HEK293T (cell line): Measurements from ENCODE around the gene CALR3.

ENCODE experiments used
- CTCF ChIA-PET: fragments of 350-600 bp; formaldehyde crosslinking; extraction: SDS; loops from one replicate; lab custom pipeline; 2021; ENCODE audit warnings: antibody characterized with exemption, inconsistent platforms; lab: Yijun Ruan, JAX
- POLR2A ChIA-PET: fragments of 350-600 bp; formaldehyde crosslinking; extraction: SDS; loops from one replicate; lab custom pipeline; 2020; ENCODE audit warnings: antibody characterized with exemption, inconsistent platforms; lab: Yijun Ruan, JAX
- DNase-seq: peaks from one replicate; pipeline ENCODE4 v3.0.0; 2012; ENCODE audit warnings: mixed read lengths; ENCODE audit errors: extremely low spot score
- ARNT ChIP-seq: fragments of 450-650 bp; IDR thresholded peaks from 2 replicates; pipeline ENCODE4 v1.6.1; 2017; ENCODE audit warnings: mild to moderate bottlenecking
- BHLHE40 ChIP-seq: fragments of 450-650 bp; IDR thresholded peaks from 2 replicates; pipeline ENCODE4 v1.6.1; 2016; ENCODE audit warnings: mild to moderate bottlenecking, moderate library complexity, borderline replicate concordance
- CTBP1 ChIP-seq: fragments of 450-650 bp; IDR thresholded peaks from 2 replicates; pipeline ENCODE4 v1.6.1; 2016; ENCODE audit warnings: borderline replicate concordance
- ELF4 ChIP-seq: fragments of 450-650 bp; IDR thresholded peaks from 2 replicates; pipeline ENCODE4 v1.6.1; 2017; ENCODE audit warnings: antibody characterized with exemption
- FOXA1 ChIP-seq: fragments of 450-650 bp; IDR thresholded peaks from 2 replicates; pipeline ENCODE4 v1.6.1; 2016; ENCODE audit warnings: mild to moderate bottlenecking
- FOXK2 ChIP-seq: fragments of 450-650 bp; IDR thresholded peaks from 2 replicates; pipeline ENCODE4 v1.6.1; 2016; ENCODE audit warnings: mild to moderate bottlenecking
- FOXM1 ChIP-seq: fragments of 450-650 bp; IDR thresholded peaks from 2 replicates; pipeline ENCODE4 v1.6.1; 2017; ENCODE audit warnings: mild to moderate bottlenecking, borderline replicate concordance
- HDGF ChIP-seq: fragments of 450-650 bp; IDR thresholded peaks from 2 replicates; pipeline ENCODE4 v1.6.1; 2017; ENCODE audit warnings: antibody characterized with exemption, borderline replicate concordance
- L3MBTL2 ChIP-seq: fragments of 450-650 bp; conservative IDR thresholded peaks from 2 replicates; pipeline ENCODE4 v1.6.1; 2016; ENCODE audit warnings: mild to moderate bottlenecking
- LEF1 ChIP-seq: fragments of 450-650 bp; IDR thresholded peaks from 2 replicates; pipeline ENCODE4 v1.6.1; 2017; ENCODE audit warnings: mild to moderate bottlenecking, borderline replicate concordance
- NFRKB ChIP-seq: fragments of 450-650 bp; IDR thresholded peaks from 2 replicates; pipeline ENCODE4 v1.6.1; 2016; ENCODE audit warnings: mild to moderate bottlenecking, moderate library complexity
- SP1 ChIP-seq: fragments of 450-650 bp; IDR thresholded peaks from 2 replicates; pipeline ENCODE4 v1.6.1; 2017
- SUZ12 ChIP-seq: fragments of 450-650 bp; IDR thresholded peaks from 2 replicates; pipeline ENCODE4 v1.6.1; 2016; ENCODE audit warnings: mild to moderate bottlenecking
- TARDBP ChIP-seq: fragments of 450-650 bp; IDR thresholded peaks from 2 replicates; pipeline ENCODE4 v1.6.1; 2016
- ZNF384 ChIP-seq: fragments of 450-650 bp; IDR thresholded peaks from 2 replicates; pipeline ENCODE4 v1.6.1; 2016
- TF ChIP-seq, protein P1 (sequence below): fragments of 450-650 bp; IDR thresholded peaks from 2 replicates; pipeline ENCODE4 v1.6.1; 2016

CALR3 gene

DNA sequence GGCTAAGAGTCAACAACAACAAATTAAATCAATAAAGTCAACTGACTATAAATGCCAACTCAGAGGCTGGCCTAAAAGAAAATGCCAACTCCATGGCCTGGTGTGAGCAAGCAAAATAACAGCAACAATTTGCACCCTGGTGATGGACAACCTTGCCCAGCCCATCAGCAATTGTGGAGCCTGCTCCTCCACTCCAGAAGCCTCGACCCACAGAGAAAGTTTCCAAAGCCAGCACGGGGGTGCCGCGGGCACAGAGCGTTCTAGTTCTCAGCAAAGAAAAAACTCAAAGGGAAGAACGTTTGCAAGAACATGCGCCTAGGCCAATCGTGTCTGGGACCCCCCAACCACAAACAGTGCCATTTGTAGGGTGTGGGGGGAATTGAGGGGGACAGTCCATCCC is 35.5 kb downstream of the CALR3 start:
- POLR2A ChIA-PET, result no interaction called here
- CTCF ChIA-PET, result no interaction called here
- no peak for DNase-seq
- no peak for TF ChIP-seq SUZ12

DNA sequence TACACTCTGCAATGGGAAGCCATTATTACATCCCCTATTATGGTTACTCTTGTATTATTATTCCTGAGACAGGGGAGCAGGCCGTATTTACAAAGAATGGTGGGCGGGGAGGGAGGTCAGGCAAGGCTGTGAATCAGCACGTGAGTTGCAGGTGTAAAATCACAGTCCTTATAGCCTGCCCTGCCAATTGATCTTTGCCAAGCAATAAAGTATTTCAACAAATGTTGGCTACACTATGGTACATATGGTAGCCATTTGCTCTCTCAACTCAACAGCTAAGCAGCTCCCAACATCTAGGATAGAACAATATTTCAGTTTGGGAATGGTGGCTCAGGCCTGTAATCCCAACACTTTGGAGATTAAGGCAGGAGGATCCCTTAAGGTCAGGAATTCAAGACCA is 36.3 kb downstream of the CALR3 start:
- POLR2A ChIA-PET, result no interaction called here
- DNase-seq, result no peak
- CTCF ChIA-PET, result no interaction called here
- TF ChIP-seq ZNF384 (no peak), FOXA1 (no peak), BHLHE40 (no peak), SP1 (no peak), HDGF (no peak), SUZ12 (no peak), TARDBP (no peak), ARNT (no peak), CTBP1 (no peak), L3MBTL2 (no peak), NFRKB (no peak)
- TF ChIP-seq, protein P1, sequence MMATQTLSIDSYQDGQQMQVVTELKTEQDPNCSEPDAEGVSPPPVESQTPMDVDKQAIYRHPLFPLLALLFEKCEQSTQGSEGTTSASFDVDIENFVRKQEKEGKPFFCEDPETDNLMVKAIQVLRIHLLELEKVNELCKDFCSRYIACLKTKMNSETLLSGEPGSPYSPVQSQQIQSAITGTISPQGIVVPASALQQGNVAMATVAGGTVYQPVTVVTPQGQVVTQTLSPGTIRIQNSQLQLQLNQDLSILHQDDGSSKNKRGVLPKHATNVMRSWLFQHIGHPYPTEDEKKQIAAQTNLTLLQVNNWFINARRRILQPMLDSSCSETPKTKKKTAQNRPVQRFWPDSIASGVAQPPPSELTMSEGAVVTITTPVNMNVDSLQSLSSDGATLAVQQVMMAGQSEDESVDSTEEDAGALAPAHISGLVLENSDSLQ, result no peak

DNA sequence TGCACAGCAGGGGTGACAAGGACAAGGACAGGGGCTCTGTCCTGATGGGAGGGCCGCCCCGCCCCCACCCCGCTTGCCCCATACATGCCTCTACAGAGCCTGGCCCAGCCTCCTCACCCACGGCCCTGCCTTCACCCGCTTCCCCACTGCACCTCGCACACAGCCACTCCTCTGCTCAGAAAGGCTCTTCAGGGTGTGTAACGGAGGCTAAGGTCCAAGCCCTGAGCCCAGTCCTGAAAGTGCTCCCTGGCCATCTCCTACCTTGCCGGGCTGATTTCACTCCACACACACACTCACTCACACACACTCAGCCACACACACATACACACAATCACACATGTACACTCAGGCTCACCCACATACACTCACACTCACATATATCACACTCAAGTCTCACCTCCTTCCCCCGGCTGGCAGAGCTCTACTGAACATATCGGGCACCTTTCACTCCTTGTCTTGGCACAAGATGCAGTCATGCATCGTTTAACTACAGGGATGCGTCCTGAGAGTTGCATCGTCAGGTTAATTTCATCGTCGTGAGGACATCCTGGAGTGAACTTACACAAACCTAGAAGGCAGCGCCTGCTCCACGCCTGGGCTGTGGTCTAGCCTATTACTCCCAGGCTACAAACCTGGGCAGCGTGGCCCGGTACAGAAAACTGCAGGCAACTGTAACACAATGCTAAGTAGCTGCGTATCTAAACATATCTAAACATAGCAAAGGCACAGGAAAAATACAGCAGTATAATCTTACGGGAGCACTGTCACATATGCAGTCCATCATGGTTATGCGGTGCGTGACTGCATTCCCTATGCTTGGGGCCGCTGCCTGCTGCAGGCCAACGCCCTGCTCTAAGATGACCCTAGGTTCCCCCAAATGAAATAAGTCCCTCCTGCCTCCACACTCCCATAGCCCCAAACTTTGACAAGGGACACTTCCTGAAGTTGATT is 37.3 kb downstream of the CALR3 start:
- ChIA-PET CTCF (no interaction called here), POLR2A (no interaction called here)
- DNase-seq, result no peak
- no peak for TF ChIP-seq L3MBTL2
- no peak for TF ChIP-seq LEF1
- no peak for TF ChIP-seq FOXK2
- no peak for TF ChIP-seq BHLHE40
- no peak for TF ChIP-seq TARDBP
- no peak for TF ChIP-seq ZNF384
- no peak for TF ChIP-seq HDGF
- TF ChIP-seq CTBP1, result no peak
- TF ChIP-seq, protein P1, result no peak
- no peak for TF ChIP-seq ELF4
- TF ChIP-seq SP1, result no peak
- TF ChIP-seq SUZ12, result no peak
- TF ChIP-seq FOXM1, result no peak
- no peak for TF ChIP-seq FOXA1
- no peak for TF ChIP-seq NFRKB
- TF ChIP-seq ARNT, result no peak

DNA sequence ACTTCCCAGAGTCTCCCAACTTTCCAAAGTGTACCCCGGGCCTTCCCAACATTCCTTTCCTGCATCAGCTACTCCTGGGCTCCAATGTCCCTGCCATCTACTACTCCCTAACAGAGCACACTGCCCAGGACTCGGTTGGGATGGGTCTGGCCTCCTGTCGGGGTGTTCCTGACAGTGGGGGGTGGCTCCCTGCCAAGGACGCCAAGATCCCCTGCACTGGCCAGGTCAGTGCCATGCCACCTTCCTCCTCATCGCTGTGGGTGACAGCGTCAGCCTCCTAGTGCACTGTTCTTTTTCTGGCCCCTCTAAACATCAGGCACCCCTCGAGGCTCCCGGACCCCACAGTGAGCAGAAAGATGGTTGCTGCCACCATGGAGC is 38.0 kb downstream of the CALR3 start:
- TF ChIP-seq BHLHE40 (no peak), LEF1 (no peak), TARDBP (no peak), ARNT (no peak), L3MBTL2 (no peak)
- TF ChIP-seq, protein P1, result no peak
- POLR2A ChIA-PET, result no interaction called here
- DNase-seq, result no peak
- CTCF ChIA-PET, result no interaction called here

DNA sequence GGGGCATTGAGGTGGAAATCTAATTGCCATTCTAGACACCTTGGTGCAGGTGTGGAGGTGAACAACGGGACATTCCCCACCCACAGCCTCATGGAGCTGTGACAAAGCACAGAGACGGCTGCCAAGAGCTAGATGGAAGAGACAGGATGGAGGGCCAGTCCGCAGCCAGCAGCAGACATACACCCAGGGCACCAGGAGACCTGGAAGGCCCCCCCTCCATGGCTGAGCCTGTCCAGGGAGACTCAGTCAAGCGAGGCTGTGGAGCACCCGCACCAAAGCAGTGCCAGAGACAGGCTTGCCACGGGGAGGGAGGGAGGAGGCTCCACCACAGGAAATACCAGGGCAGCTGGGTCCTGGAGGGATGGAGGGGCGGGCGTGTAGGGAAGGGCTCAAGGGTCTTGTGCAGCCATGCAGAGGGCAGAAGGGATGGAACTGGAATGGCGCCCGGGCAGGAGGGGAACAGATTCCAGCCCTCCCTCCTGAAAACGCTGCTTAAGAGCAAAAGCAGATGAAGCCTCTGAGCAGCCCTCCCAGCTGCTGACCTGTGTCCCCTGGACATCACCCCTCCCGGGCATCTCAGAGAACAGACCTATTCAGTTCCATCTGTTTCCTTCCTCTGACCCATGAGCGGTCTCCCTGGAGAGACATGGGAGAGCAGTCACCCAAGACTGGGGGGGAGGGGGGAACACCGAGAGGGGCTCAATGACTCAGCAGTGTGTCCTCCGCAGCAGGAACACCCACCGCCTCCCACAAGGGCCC is 38.6 kb downstream of the CALR3 start:
- no peak for TF ChIP-seq FOXA1
- TF ChIP-seq CTBP1, result no peak
- POLR2A ChIA-PET, result interaction anchor here (0.8 kb wide), 1 partner anchor 39 kb away, joined by 3 read pairs; the partner anchor contains the start of genes C19orf44 and CALR3
- CTCF ChIA-PET, result no interaction called here
- DNase-seq, result no peak

DNA sequence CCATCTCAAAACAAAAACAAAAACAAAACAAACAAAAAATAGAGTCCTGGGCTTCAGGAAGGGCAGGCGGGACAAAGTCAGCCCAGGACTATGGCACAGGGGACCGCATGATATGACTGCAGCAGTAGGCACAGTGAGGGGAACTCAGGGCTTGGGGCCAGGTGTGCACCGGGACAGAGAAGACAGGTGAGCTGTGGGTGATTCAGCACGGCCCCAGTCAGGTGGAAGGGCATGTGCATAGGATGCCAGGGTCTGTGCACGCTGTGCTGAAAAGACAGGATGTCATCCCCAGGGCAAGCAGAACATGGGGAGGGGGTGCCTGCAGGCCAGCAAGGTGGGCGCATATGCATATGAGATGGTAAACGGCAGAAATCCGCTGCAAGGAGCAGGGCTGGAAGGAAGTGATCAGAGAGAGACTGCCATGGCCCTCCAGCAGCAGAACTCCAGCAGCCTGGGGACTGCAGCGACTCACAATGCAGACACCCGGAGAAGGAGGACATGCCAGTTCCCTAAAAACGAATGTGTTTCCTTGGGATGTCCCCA is 39.2 kb downstream of the CALR3 start:
- CTCF ChIA-PET, result no interaction called here
- TF ChIP-seq ELF4 (no peak), CTBP1 (no peak), NFRKB (no peak), HDGF (no peak), ZNF384 (no peak), BHLHE40 (no peak), ARNT (no peak), FOXK2 (no peak), LEF1 (no peak), FOXM1 (no peak), TARDBP (no peak), SUZ12 (no peak), FOXA1 (no peak), SP1 (no peak), L3MBTL2 (no peak)
- TF ChIP-seq, protein P1, result no peak
- DNase-seq, result no peak
- POLR2A ChIA-PET, result interaction anchor here (0.8 kb wide), 1 partner anchor 40 kb away, joined by 3 read pairs; the partner anchor contains the start of genes C19orf44 and CALR3
